Measurements from ENCODE around the gene SYAP1. TPM values are rescaled to one million over a fixed set of nuclear protein-coding genes. Genes with fewer than 3 reads are reported as not detected.

SYAP1 gene
- total and polyA plus RNA-seq, 2 of the 8 experiments (the other 6 are each of a cell fraction or from before 2014, with no cell fraction given) = 2.9 to 20.3 TPM

DNA sequence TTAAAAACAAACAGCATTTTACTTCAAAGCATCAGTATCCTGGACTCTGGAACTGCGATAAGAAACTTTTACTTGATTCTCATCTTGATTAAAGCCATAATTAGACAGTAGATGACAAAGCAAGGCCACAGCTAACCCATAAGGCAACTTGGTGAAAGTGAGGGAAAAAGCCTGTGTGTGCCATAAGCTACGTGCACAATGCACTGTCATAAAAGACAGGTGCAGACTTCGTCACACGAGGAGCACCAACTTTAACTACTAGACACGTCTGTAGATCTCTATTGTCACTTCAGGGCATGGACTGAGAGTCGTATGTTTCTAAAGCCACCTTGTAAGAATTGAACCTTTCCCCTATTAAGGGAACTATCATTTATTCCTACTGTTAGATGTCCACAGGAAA, 20.0 kb upstream of the SYAP1 start:
- Histone ChIP-seq H3K23ac (ENCODE audit: insufficient read length) (no peak overlapping the region), H3K36me3 (ENCODE audit: control insufficient read depth in 2 of 4, insufficient read depth in 4 of 4, low read length in 3 of 4) (peaks cover 4 to 40% (median 15%) of the 10 kb centered on the region in 4 experiments; a peak in 7 of 8 replicates), H3K4me3 (ENCODE audit: extremely low read depth in 1 of 4, insufficient read depth in 2 of 4, low read depth in 3 of 4, low read length in 4 of 4) (no peak overlapping the region), H3K4me2 (ENCODE audit: insufficient read depth in 1 of 2, low read depth in 2 of 2, low read length in 2 of 2) (no peak overlapping the region), H3K23me2 (ENCODE audit: low read depth, low read length) (no peaks in the 10 kb centered on the region), H2BK120ac (replicated peaks; ENCODE audit: low read depth, low read length) (no peak overlapping the region), H3K79me2 (ENCODE audit: control insufficient read depth in 1 of 2, insufficient read depth in 2 of 2, low read length in 2 of 2) (no peaks in the 10 kb centered on the region; a peak in 1 of 4 replicates), H3K4me1 (replicated peaks in 1 of 4; ENCODE audit: control insufficient read depth in 3 of 4, insufficient read depth in 4 of 4, low read length in 3 of 4) (no peaks in the 10 kb centered on the region), H2BK15ac (ENCODE audit: low read length) (no peak overlapping the region), H2BK5ac (ENCODE audit: low read depth, low read length) (no peak overlapping the region), H4K8ac (ENCODE audit: extremely low read depth, insufficient read depth, low read length) (no peak overlapping the region), H3K56ac (replicated peaks; ENCODE audit: insufficient read length, low read depth, low read length) (no peak overlapping the region), H2BK20ac (ENCODE audit: low read length) (no peak overlapping the region), H3K9me3 (ENCODE audit: insufficient read depth in 2 of 2, low read depth in 1 of 2, low read length in 1 of 2) (no peaks in the 10 kb centered on the region), H3K27me3 (replicated peaks in 1 of 4; ENCODE audit: control insufficient read depth in 3 of 4, extremely low read depth in 1 of 4, insufficient read depth in 3 of 4, low read length in 3 of 4) (no peaks in the 10 kb centered on the region), H3K18ac (ENCODE audit: extremely low read depth, low read length) (no peak overlapping the region), H3K9ac (replicated peaks in 1 of 4; ENCODE audit: extremely low read depth in 1 of 4, low read depth in 3 of 4, low read length in 3 of 4) (no peak overlapping the region), H3K4ac (replicated peaks; ENCODE audit: insufficient read length, low read depth, low read length) (no peak overlapping the region), H3K27ac (ENCODE audit: low read depth, low read length) (no peak overlapping the region), H4K20me1 (replicated peaks in 1 of 2; ENCODE audit: control insufficient read depth in 1 of 2, insufficient read depth in 2 of 2, low read length in 2 of 2) (no peaks in the 10 kb centered on the region), H4K91ac (replicated peaks; ENCODE audit: insufficient read length, low read length) (no peak overlapping the region), H2AK5ac (ENCODE audit: low read depth, low read length) (no peak overlapping the region), H2AFZ (ENCODE audit: low read length) (no peak overlapping the region), H3K79me1 (ENCODE audit: low read depth, low read length) (no peaks in the 10 kb centered on the region), H4K5ac (ENCODE audit: insufficient read length, low read depth, low read length) (no peak overlapping the region), H2BK12ac (ENCODE audit: low read depth, low read length) (no peak overlapping the region), H3K14ac (ENCODE audit: insufficient read length) (no peak overlapping the region)
- POLR2A ChIA-PET (ENCODE audit: partially characterized antibody) = interaction anchor here (0.6 to 1.3 kb wide), 2 partner anchors 15 to 40 kb away, joined by 3 read pairs; no protein-coding TSS in a partner anchor
- WGBS, 2 experiments (ENCODE audit: extremely low coverage in 1 of 2, insufficient coverage in 1 of 2, insufficient read length in 1 of 2, insufficient replicate concordance in 2 of 2, low coverage in 1 of 2, low lambda C conversion rate in 2 of 2, missing lambda C conversion rate in 1 of 2) = 92% methylated on average over 6 of the region's 6 CpGs; no CpG with 5 or more reads in 1 of the 2 experiments
- FAIRE-seq (no peak), DNase-seq (ENCODE audit: low read depth in 1 of 2, low spot score in 2 of 2) (no peak)
- CTCF ChIA-PET (ENCODE audit: partially characterized antibody) = no interaction called here
- TF ChIP-seq POU5F1 (IDR thresholded peaks at IDR 0.05; ENCODE audit: low read depth, low read length) = no peak
- no peak for TF ChIP-seq PHF8 (conservative IDR thresholded peaks at IDR 0.05; ENCODE audit: low read depth, low read length)
- TF ChIP-seq, protein P1, sequence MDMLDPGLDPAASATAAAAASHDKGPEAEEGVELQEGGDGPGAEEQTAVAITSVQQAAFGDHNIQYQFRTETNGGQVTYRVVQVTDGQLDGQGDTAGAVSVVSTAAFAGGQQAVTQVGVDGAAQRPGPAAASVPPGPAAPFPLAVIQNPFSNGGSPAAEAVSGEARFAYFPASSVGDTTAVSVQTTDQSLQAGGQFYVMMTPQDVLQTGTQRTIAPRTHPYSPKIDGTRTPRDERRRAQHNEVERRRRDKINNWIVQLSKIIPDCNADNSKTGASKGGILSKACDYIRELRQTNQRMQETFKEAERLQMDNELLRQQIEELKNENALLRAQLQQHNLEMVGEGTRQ (IDR thresholded peaks at IDR 0.05; ENCODE audit: low read length) = no peak
- no peak for TF ChIP-seq SIRT6 (IDR thresholded peaks at IDR 0.05; ENCODE audit: low read length)
- no peak for TF ChIP-seq TCF12 (IDR thresholded peaks at IDR 0.05; ENCODE audit: low read depth, low read length)
- no peak for TF ChIP-seq ZNF274 (IDR thresholded peaks at IDR 0.05; ENCODE audit: borderline replicate concordance, extremely low read depth, low read length)
- TF ChIP-seq YY1 (IDR thresholded peaks at IDR 0.05; ENCODE audit: low read depth, low read length) = no peak
- TF ChIP-seq GABPA (IDR thresholded peaks at IDR 0.05; ENCODE audit: borderline replicate concordance, insufficient read depth, low read length) = no peak
